ENCODE results near the gene CAMK2B.

DNA sequence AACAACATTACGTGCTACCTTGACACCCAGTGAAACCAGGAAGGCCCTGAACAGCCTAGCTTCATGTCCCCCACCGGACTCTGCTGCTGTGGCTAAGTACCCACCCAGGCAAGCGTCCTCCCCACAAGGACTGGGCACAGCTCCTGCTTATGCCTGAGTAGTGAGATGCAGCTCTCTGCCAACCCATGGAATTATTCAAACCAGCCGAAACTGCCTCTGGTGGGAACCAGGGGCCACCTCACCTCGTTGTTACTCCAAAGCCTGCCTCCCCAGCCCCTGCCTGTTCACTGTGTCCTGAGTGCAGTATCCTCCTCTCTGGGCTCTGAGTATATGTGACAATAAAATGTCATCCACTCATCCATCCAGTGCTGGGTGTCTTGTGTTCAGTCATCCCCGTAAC lies 52.4 kb downstream of the CAMK2B start:
- no peak for TF ChIP-seq POLR2A (IDR thresholded peaks at IDR 0.05)
- TF ChIP-seq CTCF (IDR thresholded peaks at IDR 0.05) = no peak
